CD8-positive, alpha-beta memory T cell (primary cell): Measurements from ENCODE around the gene ELL3. TPM values are rescaled to one million over a fixed set of nuclear protein-coding genes. Genes with fewer than 3 reads are reported as not detected.
"Not testable (repeated sequence)": the region's sequence is repeated elsewhere in the genome, so short reads cannot be mapped to it uniquely, and the experiment has no call there.

ENCODE experiments used
- CTCF ChIA-PET: fragments of 350-600 bp; sonication (Branson Sonifier 250); formaldehyde crosslinking; loops from one replicate; lab custom pipeline; 2021; ENCODE audit warnings: antibody characterized with exemption; lab: Charles Lee
- POLR2A ChIA-PET: fragments of 350-600 bp; sonication (Branson Sonifier 250); formaldehyde crosslinking; loops from one replicate; lab custom pipeline; 2021; ENCODE audit warnings: antibody characterized with exemption; lab: Charles Lee
- DNase-seq, 5 donors: peaks; one replicate each; pipeline versions ENCODE4 v3.0.0 to v3.0.0-alpha.2; 2020 to 2022; ENCODE audit warnings: mixed read lengths in 1 of 5
- H3K27ac ChIP-seq: one replicate; pipeline ENCODE4 v1.7.0; 2013; ENCODE audit warnings: low read depth, mild to moderate bottlenecking, low read length, moderate library complexity
- H3K27me3 ChIP-seq: 2 replicates; pipeline ENCODE4 v1.7.0; 2013; ENCODE audit warnings: low read length, mild to moderate bottlenecking; ENCODE audit not compliant: insufficient read depth, poor library complexity, severe bottlenecking
- H3K36me3 ChIP-seq: 2 replicates; pipeline ENCODE4 v1.7.0; 2013; ENCODE audit warnings: mild to moderate bottlenecking, low read length, moderate library complexity; ENCODE audit not compliant: insufficient read depth
- H3K4me1 ChIP-seq: 2 replicates; pipeline ENCODE4 v1.7.0; 2013; ENCODE audit warnings: mild to moderate bottlenecking, low read length, moderate library complexity; ENCODE audit not compliant: insufficient read depth
- H3K4me3 ChIP-seq: 2 replicates; pipeline ENCODE4 v1.7.0; 2013; ENCODE audit warnings: mild to moderate bottlenecking, low read length
- H3K9me3 ChIP-seq: 2 replicates; pipeline ENCODE4 v1.7.0; 2013; ENCODE audit warnings: mild to moderate bottlenecking, low read length
- H3K27ac Mint-ChIP-seq, 8 donors: one replicate each; pipeline ENCODE4 v1.8.0; 2020 to 2021; ENCODE audit warnings: mixed read lengths in 8 of 8, mild to moderate bottlenecking in 6 of 8, inconsistent platforms in 3 of 8, moderate library complexity in 3 of 8
- H3K27me3 Mint-ChIP-seq, 2 donors: one replicate each; pipeline ENCODE4 v1.8.0; 2020 to 2021; ENCODE audit warnings: mixed read lengths in 2 of 2, mild to moderate bottlenecking in 1 of 2, moderate library complexity in 1 of 2
- H3K36me3 Mint-ChIP-seq, 3 donors: one replicate each; pipeline ENCODE4 v1.8.0; 2020 to 2021; ENCODE audit warnings: mixed read lengths in 3 of 3, inconsistent platforms in 1 of 3, mild to moderate bottlenecking in 1 of 3
- H3K4me1 Mint-ChIP-seq, 3 donors: one replicate each; pipeline ENCODE4 v1.8.0; 2020 to 2021; ENCODE audit warnings: mixed read lengths in 3 of 3, inconsistent platforms in 1 of 3, mild to moderate bottlenecking in 1 of 3
- H3K4me3 Mint-ChIP-seq, 7 donors: one replicate each; pipeline ENCODE4 v1.8.0; 2020 to 2021; ENCODE audit warnings: mixed read lengths in 7 of 7, mild to moderate bottlenecking in 6 of 7, moderate library complexity in 4 of 7, inconsistent platforms in 2 of 7
- H3K9me3 Mint-ChIP-seq, 5 donors: one replicate each; pipeline ENCODE4 v1.8.0; 2020 to 2022; ENCODE audit warnings: mixed read lengths in 5 of 5, mild to moderate bottlenecking in 3 of 5, moderate library complexity in 2 of 5, inconsistent platforms in 1 of 5
- polyA plus RNA-seq: library from polyadenylated mRNA; unstranded; fragments of 300-500 nt; fragmentation: Illumina TruSeq; gene quantifications from one replicate; pipeline ENCODE4 v1.2.3, GENCODE V29; 2021
- total RNA-seq, 2 experiments: library from RNA; stranded (reverse); gene quantifications; one replicate each; pipeline ENCODE4 v1.2.3, GENCODE V29; 2021

The ELL3 gene
- total and polyA plus RNA-seq, 3 experiments from 2014 or later = 0.24 to 1.8 (median 0.49) TPM

- Histone ChIP-seq H3K27ac (no peak overlapping the region), H3K4me1 (no peaks in the 10 kb centered on the region), H3K9me3 (no peaks in the 10 kb centered on the region), H3K36me3 (peaks cover 65% of the 10 kb centered on the region), H3K27me3 (no peaks in the 10 kb centered on the region), H3K4me3 (no peak overlapping the region)
- H3K27ac Mint-ChIP-seq = peak overlapping the region in 1 of 8 donors; percentile 33
- DNase-seq = no peak
- no peak overlapping the region for H3K4me3 Mint-ChIP-seq
- no peaks in the 10 kb centered on the region for H3K27me3 Mint-ChIP-seq
- CTCF ChIA-PET = interaction anchor here (0.9 kb wide), 1 partner anchor 32 kb away, joined by 3 read pairs; the partner anchor contains the start of gene ELL3
- no peaks in the 10 kb centered on the region for H3K9me3 Mint-ChIP-seq
- peaks cover 0 to 2% (median 0%) of the 10 kb centered on the region in 3 donors for H3K4me1 Mint-ChIP-seq
- peaks cover 10 to 89% (median 31%) of the 10 kb centered on the region in 3 donors for H3K36me3 Mint-ChIP-seq
- POLR2A ChIA-PET = interaction anchor here (0.6 to 1.0 kb wide), 3 partner anchors 10 to 56 kb away, joined by 3 to 4 read pairs (median 4); no protein-coding TSS in a partner anchor
Measured at GRCh38 chr15:43808960-43809678, 32.4 kb upstream of the ELL3 start.

- H3K27ac ChIP-seq = no peak overlapping the region
- no peak for DNase-seq
- Mint-ChIP-seq H3K9me3 (no peaks in the 10 kb centered on the region), H3K4me1 (peaks cover 0 to 2% (median 0%) of the 10 kb centered on the region in 3 donors), H3K27ac (peak overlapping the region in 1 of 8 donors; percentile 61), H3K36me3 (peaks cover 10 to 86% (median 31%) of the 10 kb centered on the region in 3 donors), H3K4me3 (no peak overlapping the region), H3K27me3 (no peaks in the 10 kb centered on the region)
- no peaks in the 10 kb centered on the region for H3K27me3 ChIP-seq
- H3K4me1 ChIP-seq = no peaks in the 10 kb centered on the region
- POLR2A ChIA-PET = interaction anchor here (0.7 kb wide), 1 partner anchor 12 kb away, joined by 4 read pairs; no protein-coding TSS in a partner anchor
- CTCF ChIA-PET = interaction anchor here (0.9 kb wide), 1 partner anchor 32 kb away, joined by 3 read pairs; the partner anchor contains the start of gene ELL3
- H3K36me3 ChIP-seq = peaks cover 59% of the 10 kb centered on the region
- H3K4me3 ChIP-seq = no peak overlapping the region
- no peaks in the 10 kb centered on the region for H3K9me3 ChIP-seq
Measured at GRCh38 chr15:43808435-43808950, 31.7 kb upstream of the ELL3 start.

GRCh38 chr15:43802676-43803075 lies 25.9 kb upstream of the ELL3 start:
- H3K27me3 ChIP-seq, H3K27ac ChIP-seq, H3K27ac Mint-ChIP-seq, H3K4me3 ChIP-seq, H3K27me3 Mint-ChIP-seq, DNase-seq, CTCF ChIA-PET, H3K9me3 Mint-ChIP-seq, H3K9me3 ChIP-seq: not testable (repeated sequence)
- Histone ChIP-seq H3K4me1 (peaks cover 19% of the 10 kb centered on the region), H3K36me3 (peaks cover 39% of the 10 kb centered on the region)
- POLR2A ChIA-PET = interaction anchor here (1.0 kb wide), 1 partner anchor 22 kb away, joined by 3 read pairs; the partner anchor contains the start of gene MFAP1
- Mint-ChIP-seq H3K36me3 (peaks cover 6 to 75% (median 18%) of the 10 kb centered on the region in 3 donors), H3K4me3 (peak overlapping the region in 1 of 7 donors; percentile 18), H3K4me1 (peaks cover 29 to 40% (median 36%) of the 10 kb centered on the region in 3 donors)

- ChIA-PET CTCF (interaction anchor here (0.9 to 2.0 kb wide), 6 partner anchors 8 to 34 kb away, joined by 3 to 8 read pairs (median 4); partner anchors contain the start of genes ELL3, MFAP1 and SERF2), POLR2A (interaction anchor here (0.5 to 1.8 kb wide), 8 partner anchors 8 to 759 kb away, joined by 3 to 18 read pairs (median 3); partner anchors contain the start of genes ELL3, MFAP1, SERF2 and TUBGCP4)
- Histone ChIP-seq H3K4me1 (peaks cover 20% of the 10 kb centered on the region), H3K4me3 (peak within 1 kb of the TSS; percentile 88), H3K9me3 (no peaks in the 10 kb centered on the region), H3K36me3 (peaks cover 34% of the 10 kb centered on the region), H3K27ac (peak within 1 kb of the TSS; percentile 89), H3K27me3 (no peaks in the 10 kb centered on the region)
- no peaks in the 10 kb centered on the region for H3K9me3 Mint-ChIP-seq
- peak within 1 kb of the TSS; percentile 94 to 100 (median 97) for H3K4me3 Mint-ChIP-seq
- peak within 1 kb of the TSS; percentile 86 to 100 (median 98) for H3K27ac Mint-ChIP-seq
- DNase-seq = peak; percentile 88 to 94 (median 89)
- peaks cover 0 to 76% (median 7%) of the 10 kb centered on the region in 3 donors for H3K36me3 Mint-ChIP-seq
- no peaks in the 10 kb centered on the region for H3K27me3 Mint-ChIP-seq
- H3K4me1 Mint-ChIP-seq = peaks cover 37 to 58% (median 51%) of the 10 kb centered on the region in 3 donors
Measured at GRCh38 chr15:43800286-43801141, 23.7 kb upstream of the ELL3 start, which contains the start of gene HYPK. HYPK (plus strand) TSS chr15:43800599; CDS start chr15:43800623, 24 bp downstream.

GRCh38 chr15:43799945-43800285 lies 23.1 kb upstream of the ELL3 start, which contains the start of gene SERINC4:
SERINC4 (minus strand) TSS chr15:43800220; CDS start chr15:43799986, 234 bp downstream.
- no peak for DNase-seq
- Histone ChIP-seq H3K27me3 (no peaks in the 10 kb centered on the region), H3K4me1 (peaks cover 26% of the 10 kb centered on the region), H3K9me3 (no peaks in the 10 kb centered on the region), H3K27ac (peak within 1 kb of the TSS; percentile 89), H3K36me3 (peaks cover 34% of the 10 kb centered on the region), H3K4me3 (peak within 1 kb of the TSS; percentile 88)
- H3K27me3 Mint-ChIP-seq = no peaks in the 10 kb centered on the region
- peaks cover 43 to 64% (median 57%) of the 10 kb centered on the region in 3 donors for H3K4me1 Mint-ChIP-seq
- CTCF ChIA-PET = interaction anchor here (0.9 to 2.0 kb wide), 5 partner anchors 8 to 35 kb away, joined by 3 to 8 read pairs (median 4); partner anchors contain the start of genes ELL3, MFAP1 and SERF2
- H3K9me3 Mint-ChIP-seq = no peaks in the 10 kb centered on the region
- POLR2A ChIA-PET = interaction anchor here (1.1 to 1.8 kb wide), 4 partner anchors 8 to 429 kb away, joined by 3 to 18 read pairs (median 10); partner anchors contain the start of genes ELL3, MFAP1, SERF2 and TUBGCP4
- peaks cover 0 to 76% (median 10%) of the 10 kb centered on the region in 3 donors for H3K36me3 Mint-ChIP-seq
- peak within 1 kb of the TSS; percentile 94 to 100 (median 97) for H3K4me3 Mint-ChIP-seq
- H3K27ac Mint-ChIP-seq = peak within 1 kb of the TSS; percentile 86 to 100 (median 98)

- peak overlapping the region in 6 of 7 donors; percentile 7 to 74 (median 42) for H3K4me3 Mint-ChIP-seq
- Histone ChIP-seq H3K4me3 (no peak overlapping the region), H3K9me3 (no peaks in the 10 kb centered on the region), H3K4me1 (peaks cover 31% of the 10 kb centered on the region), H3K27me3 (no peaks in the 10 kb centered on the region), H3K27ac (peak overlapping the region; percentile 89), H3K36me3 (peaks cover 34% of the 10 kb centered on the region)
- CTCF ChIA-PET = interaction anchor here (1.0 kb wide), 1 partner anchor 22 kb away, joined by 4 read pairs; the partner anchor contains the start of gene ELL3
- DNase-seq = no peak
- no peaks in the 10 kb centered on the region for H3K9me3 Mint-ChIP-seq
- peaks cover under 1 to 76% (median 10%) of the 10 kb centered on the region in 3 donors for H3K36me3 Mint-ChIP-seq
- no peaks in the 10 kb centered on the region for H3K27me3 Mint-ChIP-seq
- H3K4me1 Mint-ChIP-seq = peaks cover 48 to 69% (median 62%) of the 10 kb centered on the region in 3 donors
- POLR2A ChIA-PET = interaction anchor here (1.8 kb wide), 1 partner anchor 25 kb away, joined by 16 read pairs; the partner anchor contains the start of gene MFAP1
- H3K27ac Mint-ChIP-seq = peak overlapping the region; percentile 70 to 100 (median 98)
Measured at GRCh38 chr15:43799209-43799944, 22.6 kb upstream of the ELL3 start.
